AG09309 (cell line): ENCODE results near the gene TOLLIP.

ENCODE experiments used
- DNase-seq: peaks from one replicate; pipeline ENCODE4 v3.0.0-alpha.2; 2010; ENCODE audit warnings: low read depth
- H3K4me3 ChIP-seq: 2 replicates; pipeline ENCODE4 v1.5.1; 2011; ENCODE audit warnings: mild to moderate bottlenecking, low read depth, low read length, moderate library complexity; ENCODE audit not compliant: control insufficient read depth
- TF ChIP-seq, protein P1 (sequence below): IDR thresholded peaks from 2 replicates; pipeline ENCODE4 v1.5.1; 2011; ENCODE audit warnings: mild to moderate bottlenecking, low read depth, low read length, inconsistent platforms; ENCODE audit not compliant: insufficient read depth, control insufficient read depth; ENCODE audit errors: missing control alignments

Gene TOLLIP

DNA sequence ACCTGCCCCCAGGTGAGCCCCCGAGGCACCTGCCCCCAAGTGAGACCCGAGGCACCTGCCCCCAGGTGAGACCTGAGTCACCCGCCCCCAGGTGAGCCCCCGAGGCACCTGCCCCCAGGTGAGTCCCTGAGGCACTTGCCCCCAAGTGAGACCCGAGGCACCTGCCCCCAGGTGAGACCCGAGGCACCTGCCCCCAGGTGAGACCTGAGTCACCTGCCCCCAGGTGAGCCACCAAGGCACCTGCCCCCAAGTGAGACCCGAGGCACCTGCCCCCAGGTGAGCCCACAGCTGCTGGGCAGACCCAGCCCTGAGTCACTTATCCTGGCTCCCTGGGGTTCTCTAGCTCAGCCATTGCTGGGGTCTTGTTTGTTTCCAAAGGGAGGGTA is 50.4 kb downstream of the TOLLIP start:
- TF ChIP-seq, protein P1, sequence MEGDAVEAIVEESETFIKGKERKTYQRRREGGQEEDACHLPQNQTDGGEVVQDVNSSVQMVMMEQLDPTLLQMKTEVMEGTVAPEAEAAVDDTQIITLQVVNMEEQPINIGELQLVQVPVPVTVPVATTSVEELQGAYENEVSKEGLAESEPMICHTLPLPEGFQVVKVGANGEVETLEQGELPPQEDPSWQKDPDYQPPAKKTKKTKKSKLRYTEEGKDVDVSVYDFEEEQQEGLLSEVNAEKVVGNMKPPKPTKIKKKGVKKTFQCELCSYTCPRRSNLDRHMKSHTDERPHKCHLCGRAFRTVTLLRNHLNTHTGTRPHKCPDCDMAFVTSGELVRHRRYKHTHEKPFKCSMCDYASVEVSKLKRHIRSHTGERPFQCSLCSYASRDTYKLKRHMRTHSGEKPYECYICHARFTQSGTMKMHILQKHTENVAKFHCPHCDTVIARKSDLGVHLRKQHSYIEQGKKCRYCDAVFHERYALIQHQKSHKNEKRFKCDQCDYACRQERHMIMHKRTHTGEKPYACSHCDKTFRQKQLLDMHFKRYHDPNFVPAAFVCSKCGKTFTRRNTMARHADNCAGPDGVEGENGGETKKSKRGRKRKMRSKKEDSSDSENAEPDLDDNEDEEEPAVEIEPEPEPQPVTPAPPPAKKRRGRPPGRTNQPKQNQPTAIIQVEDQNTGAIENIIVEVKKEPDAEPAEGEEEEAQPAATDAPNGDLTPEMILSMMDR: no peak
- no peak for DNase-seq
- H3K4me3 ChIP-seq: no peak overlapping the region

DNA sequence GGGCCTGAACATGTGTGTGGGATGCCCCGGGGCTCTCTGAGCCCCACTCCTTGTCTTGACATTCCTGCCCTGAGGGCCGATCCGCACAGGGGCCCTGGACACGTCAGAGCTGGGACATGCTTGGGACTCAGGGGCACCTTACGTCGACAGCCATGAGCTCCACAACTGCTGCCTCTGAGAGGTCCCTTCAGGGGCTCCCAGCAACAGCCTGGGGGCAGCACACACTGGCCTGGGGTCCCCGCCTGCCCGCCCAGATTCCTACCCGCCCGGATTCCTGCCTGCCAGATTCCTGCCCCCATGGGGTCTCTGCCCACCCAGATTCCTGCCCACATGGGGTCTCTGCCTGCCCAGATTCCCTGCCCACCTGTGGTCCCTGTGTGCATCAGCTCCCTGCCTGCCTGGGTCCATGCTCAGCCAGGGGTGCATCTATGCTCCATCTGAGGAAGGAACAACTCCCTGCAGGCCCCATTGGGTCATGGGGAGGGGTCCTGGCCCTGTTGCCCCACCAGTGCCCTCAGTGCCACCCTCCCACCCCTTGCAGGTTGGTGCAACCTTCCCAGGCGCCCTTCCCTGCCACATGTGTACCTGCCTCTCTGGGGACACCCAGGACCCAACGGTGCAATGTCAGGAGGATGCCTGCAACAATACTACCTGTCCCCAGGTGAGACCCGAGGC is 50.9 kb downstream of the TOLLIP start:
- no peak overlapping the region for H3K4me3 ChIP-seq
- TF ChIP-seq, protein P1: no peak
- DNase-seq: no peak

DNA sequence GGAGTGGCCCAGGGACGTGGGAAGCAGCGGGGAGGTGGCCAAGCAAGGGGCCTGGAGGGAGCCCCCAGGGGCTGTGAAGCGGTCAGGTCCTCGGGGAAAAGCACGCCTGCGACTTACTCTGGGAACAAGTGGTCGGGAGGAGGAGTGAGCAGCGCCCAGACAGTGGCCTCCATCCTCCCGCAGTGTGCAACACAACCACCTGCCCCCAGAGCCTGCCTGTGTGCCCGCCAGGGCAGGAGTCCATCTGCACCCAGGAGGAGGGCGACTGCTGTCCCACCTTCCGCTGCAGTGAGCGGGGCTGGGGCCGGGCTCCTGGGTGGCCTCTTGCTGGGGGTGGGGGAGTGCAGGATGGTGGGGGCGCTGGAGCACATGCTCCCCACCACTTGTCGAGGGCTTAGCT is 51.5 kb downstream of the TOLLIP start:
- TF ChIP-seq, protein P1: no peak
- H3K4me3 ChIP-seq: no peak overlapping the region
- DNase-seq: no peak

DNA sequence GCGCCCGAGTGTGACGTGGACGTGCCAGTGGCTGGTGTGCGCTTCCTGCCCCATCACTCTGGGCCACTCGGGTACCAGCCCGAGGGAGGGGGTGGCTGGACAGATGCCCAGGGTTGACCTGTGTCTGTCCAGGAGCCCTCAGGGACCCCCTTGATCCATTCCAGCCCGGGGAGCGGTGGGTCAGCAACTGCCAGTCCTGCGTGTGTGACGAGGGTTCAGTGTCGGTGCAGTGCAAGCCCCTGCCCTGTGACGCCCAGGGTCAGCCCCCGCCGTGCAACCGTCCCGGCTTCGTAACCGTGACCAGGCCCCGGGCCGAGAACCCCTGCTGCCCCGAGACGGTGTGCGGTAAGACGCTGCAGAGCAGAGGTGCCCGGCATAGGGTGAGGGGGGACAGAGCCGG is 52.1 kb downstream of the TOLLIP start:
- H3K4me3 ChIP-seq: no peak overlapping the region
- no peak for DNase-seq
- TF ChIP-seq, protein P1: no peak

DNA sequence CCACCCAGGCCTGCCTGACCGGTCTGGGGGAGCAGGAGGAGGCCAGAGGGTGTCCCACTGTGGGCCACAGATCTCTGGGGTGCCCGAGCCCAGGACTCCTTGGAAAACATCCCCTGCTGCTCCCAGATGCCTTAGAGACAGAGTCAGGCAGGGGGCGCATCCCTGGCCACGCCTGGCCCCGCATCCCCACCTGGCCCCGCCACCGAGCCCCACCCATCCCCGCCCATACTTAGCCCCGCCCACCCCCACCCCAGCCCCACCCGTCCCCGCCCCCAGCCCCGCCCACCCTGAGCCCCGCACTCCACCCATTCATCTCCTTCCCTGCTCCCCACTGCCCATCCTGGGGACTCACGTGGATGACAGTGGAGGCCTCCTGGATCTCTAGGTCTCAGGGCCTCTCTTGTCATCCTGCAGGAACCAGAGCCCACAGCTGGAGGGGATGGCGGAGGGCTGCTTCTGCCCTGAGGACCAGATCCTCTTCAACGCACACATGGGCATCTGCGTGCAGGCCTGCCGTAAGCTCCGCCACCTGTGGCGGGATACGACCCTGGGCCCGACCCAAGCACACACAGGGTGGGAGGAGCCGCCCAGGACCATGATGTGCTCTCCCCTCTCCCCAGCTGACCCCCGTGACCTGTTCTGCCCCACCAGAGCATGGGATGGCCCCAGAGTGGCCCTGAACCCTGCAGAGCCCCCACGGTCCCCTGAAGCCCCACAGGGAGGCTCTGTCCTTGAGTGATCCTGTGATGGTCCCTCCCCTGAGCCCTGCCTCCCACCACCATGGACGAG is 53.0 kb downstream of the TOLLIP start:
- no peak overlapping the region for H3K4me3 ChIP-seq
- no peak for DNase-seq
- TF ChIP-seq, protein P1: no peak

DNA sequence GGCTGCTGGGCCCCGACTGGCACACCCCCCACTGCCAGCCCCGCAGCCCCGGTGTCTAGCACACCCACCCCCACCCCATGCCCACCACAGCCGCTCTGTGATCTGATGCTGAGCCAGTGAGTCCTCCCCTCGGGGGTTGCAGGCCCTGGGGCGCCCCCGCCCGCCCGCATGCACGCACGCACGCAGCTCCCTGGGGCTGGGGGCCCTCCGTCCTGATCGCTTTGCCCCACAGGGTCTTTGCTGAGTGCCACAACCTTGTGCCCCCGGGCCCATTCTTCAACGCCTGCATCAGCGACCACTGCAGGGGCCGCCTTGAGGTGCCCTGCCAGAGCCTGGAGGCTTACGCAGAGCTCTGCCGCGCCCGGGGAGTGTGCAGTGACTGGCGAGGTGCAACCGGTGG is 54.3 kb downstream of the TOLLIP start:
- no peak overlapping the region for H3K4me3 ChIP-seq
- TF ChIP-seq, protein P1: no peak
- DNase-seq: no peak

DNA sequence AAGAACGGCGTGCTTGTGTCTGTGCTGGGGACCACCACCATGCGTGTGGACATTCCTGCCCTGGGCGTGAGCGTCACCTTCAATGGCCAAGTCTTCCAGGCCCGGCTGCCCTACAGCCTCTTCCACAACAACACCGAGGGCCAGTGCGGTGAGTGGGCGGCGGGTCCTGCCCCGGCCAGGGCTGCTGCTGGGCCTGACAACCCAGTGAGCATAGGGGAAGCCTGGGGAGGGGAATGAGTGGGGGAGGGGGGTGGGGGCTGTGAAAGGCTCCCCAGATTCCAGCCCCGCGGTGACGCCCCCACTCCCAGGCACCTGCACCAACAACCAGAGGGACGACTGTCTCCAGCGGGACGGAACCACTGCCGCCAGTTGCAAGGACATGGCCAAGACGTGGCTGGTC is 54.7 kb downstream of the TOLLIP start:
- no peak for DNase-seq
- TF ChIP-seq, protein P1: no peak
- no peak overlapping the region for H3K4me3 ChIP-seq
